Gastrocnemius medialis (tissue), 4 donors: ENCODE data around the gene R3HDM2.
A peak's percentile ranks its signal among the peaks of the same experiment; 100 is the strongest.

ENCODE experiments used
- POLR2A ChIP-seq, 2 donors: fragments of 450-650 bp; IDR thresholded peaks; one replicate each; pipeline ENCODE4 v1.6.1; 2017; ENCODE audit warnings: antibody characterized with exemption in 2 of 2, mild to moderate bottlenecking in 2 of 2, moderate library complexity in 2 of 2
- TF ChIP-seq, protein P1 (sequence below), 5 experiments: fragments of 450-650 bp in 3 of 5; fragments of 200-600 bp in 2 of 5; sonication (generic) in 2 of 5; IDR thresholded peaks in 4 of 5; conservative IDR thresholded peaks in 1 of 5; 1 replicate in 4 of 5; 2 replicates in 1 of 5; pipeline ENCODE4 v1.5.1; 2016 to 2019; ENCODE audit warnings: antibody characterized with exemption in 5 of 5, mild to moderate bottlenecking in 3 of 5, moderate library complexity in 3 of 5

DNA sequence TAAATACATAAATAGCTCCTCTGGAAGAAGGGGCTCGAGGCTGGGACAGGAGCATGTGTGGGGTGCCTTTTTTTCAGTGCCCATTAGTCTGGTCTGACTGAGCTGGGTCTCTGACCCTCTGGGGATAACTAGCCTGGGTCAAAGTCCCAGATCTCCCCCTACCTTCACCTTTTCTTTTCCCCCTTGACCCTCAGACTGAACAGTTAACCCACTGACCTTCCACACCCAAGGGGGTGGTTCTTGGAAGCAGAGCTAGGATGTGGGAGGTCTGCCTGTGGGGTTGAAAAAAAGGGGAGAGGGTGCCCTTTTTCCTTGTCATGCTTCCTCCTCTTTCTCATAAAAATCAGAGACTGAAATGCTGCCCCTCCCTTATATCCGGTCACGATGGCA is 27.8 kb upstream of the R3HDM2 start:
- TF ChIP-seq, protein P1, sequence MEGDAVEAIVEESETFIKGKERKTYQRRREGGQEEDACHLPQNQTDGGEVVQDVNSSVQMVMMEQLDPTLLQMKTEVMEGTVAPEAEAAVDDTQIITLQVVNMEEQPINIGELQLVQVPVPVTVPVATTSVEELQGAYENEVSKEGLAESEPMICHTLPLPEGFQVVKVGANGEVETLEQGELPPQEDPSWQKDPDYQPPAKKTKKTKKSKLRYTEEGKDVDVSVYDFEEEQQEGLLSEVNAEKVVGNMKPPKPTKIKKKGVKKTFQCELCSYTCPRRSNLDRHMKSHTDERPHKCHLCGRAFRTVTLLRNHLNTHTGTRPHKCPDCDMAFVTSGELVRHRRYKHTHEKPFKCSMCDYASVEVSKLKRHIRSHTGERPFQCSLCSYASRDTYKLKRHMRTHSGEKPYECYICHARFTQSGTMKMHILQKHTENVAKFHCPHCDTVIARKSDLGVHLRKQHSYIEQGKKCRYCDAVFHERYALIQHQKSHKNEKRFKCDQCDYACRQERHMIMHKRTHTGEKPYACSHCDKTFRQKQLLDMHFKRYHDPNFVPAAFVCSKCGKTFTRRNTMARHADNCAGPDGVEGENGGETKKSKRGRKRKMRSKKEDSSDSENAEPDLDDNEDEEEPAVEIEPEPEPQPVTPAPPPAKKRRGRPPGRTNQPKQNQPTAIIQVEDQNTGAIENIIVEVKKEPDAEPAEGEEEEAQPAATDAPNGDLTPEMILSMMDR (IDR thresholded peaks at IDR 0.05 in 4 of 5, conservative IDR thresholded peaks at IDR 0.05 in 1 of 5), result no peak
- TF ChIP-seq POLR2A (IDR thresholded peaks at IDR 0.05), result peak in 1 of 2 donors; percentile 8
